ENCODE measurements around the gene ZNF763.
"Not testable (repeated sequence)": the region's sequence is repeated elsewhere in the genome, so short reads cannot be mapped to it uniquely, and the experiment has no call there.

The ZNF763 gene

DNA sequence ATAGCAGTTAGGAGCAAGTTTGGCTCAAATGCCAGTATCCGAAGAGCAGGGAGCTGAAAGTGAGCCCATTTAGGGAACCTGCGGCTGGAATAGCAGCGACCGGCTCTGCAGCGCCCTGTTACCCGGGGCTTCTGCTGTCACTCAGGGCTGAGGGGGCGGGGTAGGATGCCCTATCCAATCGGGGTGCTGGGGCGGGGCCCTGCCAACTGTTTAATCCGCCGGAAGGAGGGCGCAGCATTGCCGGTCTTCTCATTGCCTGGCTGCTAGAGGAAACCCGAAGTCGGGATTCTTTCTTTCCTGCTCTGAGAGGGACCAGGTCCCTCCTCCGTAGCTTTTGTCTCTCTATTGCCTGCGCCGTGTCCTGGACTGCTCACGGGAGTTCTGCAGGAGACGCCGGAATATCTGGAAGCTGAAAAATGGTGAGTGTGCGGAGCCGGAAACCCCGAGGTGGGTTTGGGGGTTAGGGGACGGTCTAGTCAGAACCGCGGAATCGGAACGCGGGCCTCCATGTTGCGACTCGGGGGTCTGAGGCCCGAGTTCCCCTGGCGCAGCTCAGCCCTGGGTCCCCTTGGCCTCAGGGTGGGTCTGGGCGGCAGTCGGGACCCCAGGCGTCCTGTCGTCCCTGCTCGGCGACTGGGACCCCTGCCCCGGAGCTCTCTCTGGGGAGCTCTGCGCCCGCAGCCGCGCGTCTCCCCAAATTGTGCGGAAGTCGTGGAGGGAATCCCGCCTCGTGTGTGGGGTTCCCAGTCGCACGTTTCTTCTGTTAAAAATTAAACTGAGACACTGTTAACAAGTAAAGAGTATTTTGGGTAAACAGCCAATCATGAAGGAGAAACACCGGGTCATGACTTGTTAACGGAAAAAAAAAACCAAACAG, 22.8 kb downstream of the ZNF763 start:
- CTCF ChIA-PET: interaction anchor here (0.6 to 1.0 kb wide), 3 partner anchors 10 to 424 kb away, joined by 3 read pairs; no protein-coding TSS in a partner anchor
- peak; percentile 14 for DNase-seq (ENCODE audit: extremely low spot score)
- TF ChIP-seq, protein P1, sequence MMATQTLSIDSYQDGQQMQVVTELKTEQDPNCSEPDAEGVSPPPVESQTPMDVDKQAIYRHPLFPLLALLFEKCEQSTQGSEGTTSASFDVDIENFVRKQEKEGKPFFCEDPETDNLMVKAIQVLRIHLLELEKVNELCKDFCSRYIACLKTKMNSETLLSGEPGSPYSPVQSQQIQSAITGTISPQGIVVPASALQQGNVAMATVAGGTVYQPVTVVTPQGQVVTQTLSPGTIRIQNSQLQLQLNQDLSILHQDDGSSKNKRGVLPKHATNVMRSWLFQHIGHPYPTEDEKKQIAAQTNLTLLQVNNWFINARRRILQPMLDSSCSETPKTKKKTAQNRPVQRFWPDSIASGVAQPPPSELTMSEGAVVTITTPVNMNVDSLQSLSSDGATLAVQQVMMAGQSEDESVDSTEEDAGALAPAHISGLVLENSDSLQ (IDR thresholded peaks at IDR 0.05): peak; percentile 88
- no peak for TF ChIP-seq FOXK2 (IDR thresholded peaks at IDR 0.05)
- POLR2A ChIA-PET: no interaction called here

DNA sequence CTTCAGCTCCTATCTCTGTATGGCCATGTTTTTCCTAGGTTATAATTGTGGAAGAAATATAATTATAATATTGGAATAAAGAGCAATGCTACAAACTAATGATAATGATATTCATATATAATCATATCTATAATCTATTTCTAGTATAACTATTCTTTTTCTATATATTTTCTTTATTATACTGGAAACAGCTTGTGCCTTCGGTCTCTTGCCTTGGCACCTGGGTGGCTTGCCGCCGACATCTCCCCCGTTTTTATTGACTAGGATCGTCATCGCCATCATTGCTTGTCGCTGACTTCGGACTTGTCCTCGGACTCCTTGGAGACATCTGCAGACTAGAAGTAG, 24.2 kb downstream of the ZNF763 start:
- ChIA-PET POLR2A (no interaction called here), CTCF (no interaction called here)
- no peak for DNase-seq (ENCODE audit: extremely low spot score)
- no peak for TF ChIP-seq L3MBTL2 (conservative IDR thresholded peaks at IDR 0.05)
- TF ChIP-seq TARDBP (IDR thresholded peaks at IDR 0.05): no peak
- TF ChIP-seq, protein P1 (IDR thresholded peaks at IDR 0.05): no peak
- no peak for TF ChIP-seq FOXA1 (IDR thresholded peaks at IDR 0.05)
- no peak for TF ChIP-seq FOXM1 (IDR thresholded peaks at IDR 0.05; ENCODE audit: borderline replicate concordance)
- no peak for TF ChIP-seq ELF4 (IDR thresholded peaks at IDR 0.05)
- TF ChIP-seq BHLHE40 (IDR thresholded peaks at IDR 0.05; ENCODE audit: borderline replicate concordance): no peak
- TF ChIP-seq SP1 (IDR thresholded peaks at IDR 0.05): no peak
- TF ChIP-seq NFRKB (IDR thresholded peaks at IDR 0.05): no peak
- no peak for TF ChIP-seq CTBP1 (IDR thresholded peaks at IDR 0.05; ENCODE audit: borderline replicate concordance)
- no peak for TF ChIP-seq LEF1 (IDR thresholded peaks at IDR 0.05; ENCODE audit: borderline replicate concordance)
- TF ChIP-seq ARNT (IDR thresholded peaks at IDR 0.05): no peak
- no peak for TF ChIP-seq SUZ12 (IDR thresholded peaks at IDR 0.05)
- no peak for TF ChIP-seq ZNF384 (IDR thresholded peaks at IDR 0.05)
- TF ChIP-seq HDGF (IDR thresholded peaks at IDR 0.05; ENCODE audit: borderline replicate concordance): no peak

DNA sequence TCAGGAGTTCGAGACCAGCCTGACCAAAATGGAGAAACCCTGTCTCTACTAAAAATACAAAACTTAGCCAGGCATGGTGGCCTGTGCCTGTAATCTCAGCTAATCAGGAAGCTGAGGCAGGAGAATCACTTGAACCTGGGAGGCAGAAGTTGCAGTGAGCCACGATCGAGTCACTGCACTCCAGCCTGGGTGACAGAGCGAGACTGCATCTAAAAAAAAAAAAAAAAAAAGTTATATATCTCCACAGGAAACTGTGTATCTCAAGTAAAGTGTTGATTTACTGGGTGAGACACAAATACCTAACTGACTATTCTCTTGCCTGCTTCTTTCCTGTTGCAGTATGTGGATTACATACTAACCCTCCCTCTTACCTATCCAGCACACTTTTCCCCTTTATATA, 27.1 kb downstream of the ZNF763 start:
- POLR2A ChIA-PET; CTCF ChIA-PET; DNase-seq (ENCODE audit: extremely low spot score): not testable (repeated sequence)

DNA sequence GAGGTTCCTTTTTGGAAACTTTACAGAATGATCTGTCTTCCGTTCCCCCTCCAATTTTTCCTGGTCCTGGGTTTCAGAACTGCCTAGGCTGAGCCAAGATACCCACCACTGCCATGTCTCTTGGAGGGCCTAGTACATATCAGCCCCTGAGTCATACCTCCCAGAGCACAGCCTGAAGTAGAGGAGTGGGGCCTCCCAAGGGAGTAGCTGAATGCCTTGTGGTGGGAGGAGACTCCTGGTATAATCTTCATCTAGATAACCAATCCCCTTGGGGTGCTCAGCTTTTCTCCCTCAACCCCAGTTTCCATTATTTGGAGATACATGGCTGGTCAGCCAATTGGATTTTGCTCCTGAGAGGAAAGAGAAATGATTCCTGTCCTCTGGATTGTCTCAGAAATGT, 30.3 kb downstream of the ZNF763 start:
- TF ChIP-seq ARNT (IDR thresholded peaks at IDR 0.05): no peak
- TF ChIP-seq ELF4 (IDR thresholded peaks at IDR 0.05): no peak
- TF ChIP-seq CTBP1 (IDR thresholded peaks at IDR 0.05; ENCODE audit: borderline replicate concordance): no peak
- no peak for TF ChIP-seq L3MBTL2 (conservative IDR thresholded peaks at IDR 0.05)
- no peak for TF ChIP-seq HDGF (IDR thresholded peaks at IDR 0.05; ENCODE audit: borderline replicate concordance)
- TF ChIP-seq TARDBP (IDR thresholded peaks at IDR 0.05): no peak
- no peak for TF ChIP-seq FOXA1 (IDR thresholded peaks at IDR 0.05)
- no peak for TF ChIP-seq ZNF384 (IDR thresholded peaks at IDR 0.05)
- no peak for TF ChIP-seq LEF1 (IDR thresholded peaks at IDR 0.05; ENCODE audit: borderline replicate concordance)
- no peak for TF ChIP-seq SP1 (IDR thresholded peaks at IDR 0.05)
- no peak for TF ChIP-seq FOXK2 (IDR thresholded peaks at IDR 0.05)
- TF ChIP-seq FOXM1 (IDR thresholded peaks at IDR 0.05; ENCODE audit: borderline replicate concordance): no peak
- no peak for TF ChIP-seq BHLHE40 (IDR thresholded peaks at IDR 0.05; ENCODE audit: borderline replicate concordance)
- CTCF ChIA-PET: no interaction called here
- POLR2A ChIA-PET: no interaction called here
- DNase-seq (ENCODE audit: extremely low spot score): no peak

DNA sequence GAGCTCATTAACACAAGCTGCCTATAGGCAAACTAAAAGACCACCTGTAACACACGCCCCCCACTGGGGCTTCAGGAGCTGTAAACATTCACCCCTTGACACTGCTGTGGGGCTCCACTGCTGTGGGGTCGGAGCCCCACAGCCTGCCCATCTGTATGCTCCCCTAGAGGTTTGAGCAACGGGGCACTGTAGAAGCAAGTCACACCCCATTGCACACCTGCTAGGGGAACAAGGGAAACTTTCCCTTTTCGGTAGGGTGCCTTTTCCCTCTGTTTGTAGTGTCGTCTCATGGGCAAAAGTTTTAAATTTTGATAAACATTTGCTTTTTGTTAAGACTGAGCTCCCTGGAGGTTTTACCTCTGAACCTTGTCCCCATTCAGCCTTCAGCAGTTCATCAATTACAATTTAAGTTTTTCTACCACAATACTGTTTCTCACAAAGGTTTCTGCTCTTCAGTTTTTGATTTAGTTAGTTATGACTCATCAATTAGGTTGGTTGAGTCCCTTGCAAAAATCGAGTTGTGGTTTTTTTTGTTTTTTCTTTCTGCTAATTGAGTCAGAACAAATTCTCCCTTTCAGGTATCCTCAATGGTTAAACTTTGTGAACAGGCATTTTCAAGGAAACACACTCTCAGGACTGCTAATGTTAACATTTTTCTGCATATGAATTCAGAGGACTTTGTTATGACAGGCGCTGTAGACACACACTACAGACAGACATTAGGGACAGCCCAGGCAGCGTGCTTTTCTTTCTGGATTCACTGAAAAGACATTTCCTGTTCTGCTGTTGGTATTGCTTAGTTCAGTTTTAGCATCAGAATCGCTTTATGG, 35.5 kb downstream of the ZNF763 start:
- ChIA-PET CTCF (no interaction called here), POLR2A (no interaction called here)
- TF ChIP-seq, protein P1 (IDR thresholded peaks at IDR 0.05): no peak
- TF ChIP-seq SUZ12 (IDR thresholded peaks at IDR 0.05): no peak
- TF ChIP-seq CTBP1 (IDR thresholded peaks at IDR 0.05; ENCODE audit: borderline replicate concordance): no peak
- no peak for TF ChIP-seq TARDBP (IDR thresholded peaks at IDR 0.05)
- TF ChIP-seq SP1 (IDR thresholded peaks at IDR 0.05): no peak
- TF ChIP-seq ELF4 (IDR thresholded peaks at IDR 0.05): no peak
- no peak for TF ChIP-seq FOXM1 (IDR thresholded peaks at IDR 0.05; ENCODE audit: borderline replicate concordance)
- TF ChIP-seq BHLHE40 (IDR thresholded peaks at IDR 0.05; ENCODE audit: borderline replicate concordance): no peak
- DNase-seq (ENCODE audit: extremely low spot score): no peak

DNA sequence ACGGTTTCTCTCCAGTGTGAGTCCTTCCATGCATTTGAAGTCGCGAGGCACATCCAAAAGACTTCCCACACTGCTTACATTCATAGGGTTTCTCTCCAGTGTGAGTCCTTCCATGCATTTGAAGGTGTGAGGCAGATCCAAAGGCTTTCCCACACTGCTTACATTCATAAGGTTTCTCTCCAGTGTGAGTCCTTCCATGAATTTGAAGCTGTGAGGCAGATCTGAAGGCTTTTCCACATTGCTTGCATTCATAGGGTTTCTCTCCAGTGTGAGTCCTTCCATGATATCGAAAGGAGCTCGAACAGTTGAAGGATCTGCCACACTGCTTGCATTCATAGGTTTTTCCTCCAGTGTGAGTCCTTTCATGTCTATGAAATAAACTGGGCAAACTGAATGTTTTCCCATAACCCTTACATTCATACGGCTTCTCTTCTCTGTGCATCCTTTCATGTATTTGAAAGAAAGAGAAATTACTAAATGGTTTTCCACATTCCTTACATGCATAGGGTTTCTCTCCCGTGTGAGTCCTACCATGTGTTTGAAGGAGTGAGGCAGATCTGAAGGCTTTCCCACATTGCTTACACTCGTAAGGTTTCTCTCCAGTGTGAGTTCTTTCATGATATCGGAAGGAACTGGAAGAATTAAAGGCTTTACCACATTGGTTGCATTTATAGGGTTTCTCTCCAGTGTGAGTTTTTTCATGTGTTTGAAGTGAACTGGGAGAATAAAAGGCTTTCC, 50.3 kb downstream of the ZNF763 start:
- DNase-seq (ENCODE audit: extremely low spot score): no peak
- CTCF ChIA-PET: no interaction called here
- POLR2A ChIA-PET: no interaction called here
- TF ChIP-seq CTBP1 (IDR thresholded peaks at IDR 0.05; ENCODE audit: borderline replicate concordance): no peak

All from HEK293T (cell line).